Myocyte (in vitro differentiated cells): ENCODE measurements around the gene DISP3. TPM values are rescaled to one million over a fixed set of nuclear protein-coding genes. Genes with fewer than 3 reads are reported as not detected.

Source experiments
- DNase-seq: peaks from one replicate; pipeline ENCODE4 v3.0.0-alpha.2; 2012; ENCODE audit warnings: low read depth
- total RNA-seq: library from RNA; depleted of rRNA; stranded (reverse); fragments of >200 nt; gene quantifications from 2 replicates; pipeline ENCODE4 v1.2.3, GENCODE V29; 2014

Gene DISP3
- total RNA-seq, 1 donor from 2014 or later = 0.08 TPM

DNA sequence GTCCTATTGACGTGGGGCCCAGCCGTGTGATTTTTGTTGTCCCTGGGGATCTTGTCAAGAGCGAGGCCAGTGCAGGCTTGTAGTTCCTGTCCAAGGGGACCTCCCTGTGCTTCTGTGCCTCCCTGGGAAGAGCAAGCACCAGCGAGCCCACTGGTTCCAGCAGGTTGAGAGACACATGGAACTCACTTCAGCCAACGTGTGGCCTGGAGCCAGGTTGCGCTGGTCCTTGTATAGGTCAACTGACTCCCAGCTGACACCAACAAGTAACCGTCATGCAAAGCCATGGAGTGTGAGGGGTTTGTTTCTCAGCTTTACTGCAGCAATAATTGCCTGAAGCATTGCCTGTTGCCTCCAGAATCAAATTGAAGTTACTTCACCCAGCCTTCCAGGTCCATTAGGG is 63.0 kb downstream of the DISP3 start:
- DNase-seq = no peak

DNA sequence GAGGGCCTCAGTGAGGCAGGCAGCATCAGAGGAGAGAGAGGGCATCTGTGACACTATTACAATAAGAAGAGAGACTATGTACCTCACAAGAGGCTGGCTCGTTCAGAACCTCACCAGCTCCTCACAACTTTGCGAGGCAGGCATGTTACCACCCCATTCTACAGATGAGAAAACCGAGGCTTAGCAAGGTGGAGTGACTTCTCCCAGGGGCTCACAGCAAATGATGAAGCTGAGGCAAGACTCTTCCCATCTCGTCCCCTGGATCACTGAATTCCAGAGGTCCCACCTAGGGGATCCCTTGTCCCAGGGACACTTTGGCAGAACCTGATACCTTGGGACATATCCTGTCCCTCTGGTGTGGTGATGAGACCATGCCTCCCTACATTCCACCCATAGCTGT is 64.4 kb downstream of the DISP3 start:
- DNase-seq = no peak

GRCh38 chr1:11543796-11544195 is 64.8 kb downstream of the DISP3 start:
- DNase-seq = peak; percentile 86

DNA sequence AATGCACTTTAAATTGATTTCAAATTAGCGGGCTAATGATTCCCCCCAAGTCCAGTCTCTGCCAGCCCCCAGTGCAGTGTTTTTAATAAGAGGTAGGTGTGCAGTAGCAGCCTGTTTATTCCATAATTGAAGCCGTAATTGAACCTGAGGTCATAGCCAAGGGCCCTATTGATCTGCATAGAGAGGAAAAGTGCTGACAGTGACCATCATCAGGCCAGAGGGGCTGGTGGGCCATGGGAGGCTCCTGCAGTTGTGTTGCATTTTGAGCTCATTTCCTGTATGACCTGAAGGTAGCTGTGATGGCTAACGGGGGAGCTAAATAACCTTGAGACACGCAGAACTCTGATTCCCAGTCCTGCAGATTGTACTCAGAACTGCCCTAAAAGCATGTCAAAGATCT is 67.5 kb downstream of the DISP3 start:
- DNase-seq = no peak

DNA sequence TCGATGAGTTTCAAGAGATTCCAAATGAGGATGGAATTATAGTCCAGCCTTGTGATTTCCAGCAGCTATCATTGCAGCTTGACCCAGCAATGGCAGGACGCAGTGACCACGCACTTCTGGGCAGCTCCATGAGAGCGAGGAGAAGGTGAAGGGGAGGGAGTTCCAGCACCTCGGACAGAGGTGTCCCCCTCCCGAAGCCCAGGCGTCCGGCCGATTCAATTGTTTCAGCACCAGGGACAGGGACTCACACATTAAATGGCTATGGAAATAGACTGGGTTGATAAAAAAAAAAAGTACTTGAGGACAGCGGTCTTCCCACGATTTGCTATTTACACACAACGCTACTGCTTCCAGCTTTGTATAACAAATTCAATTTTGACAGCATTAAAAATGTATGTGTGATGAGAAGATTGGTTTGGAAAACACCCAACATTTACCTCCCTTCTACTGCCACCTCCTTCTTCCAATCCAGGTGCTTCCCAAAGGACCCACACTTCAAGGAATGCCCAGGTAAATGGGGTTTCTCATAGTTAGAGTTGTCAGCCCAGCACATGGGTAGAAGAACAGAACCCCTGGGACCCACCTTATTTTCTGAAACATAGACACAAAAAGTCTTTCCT is 71.8 kb downstream of the DISP3 start:
- DNase-seq = peak; percentile 91

- no peak for DNase-seq
Measured at GRCh38 chr1:11558276-11558675, 79.3 kb downstream of the DISP3 start.

DNA sequence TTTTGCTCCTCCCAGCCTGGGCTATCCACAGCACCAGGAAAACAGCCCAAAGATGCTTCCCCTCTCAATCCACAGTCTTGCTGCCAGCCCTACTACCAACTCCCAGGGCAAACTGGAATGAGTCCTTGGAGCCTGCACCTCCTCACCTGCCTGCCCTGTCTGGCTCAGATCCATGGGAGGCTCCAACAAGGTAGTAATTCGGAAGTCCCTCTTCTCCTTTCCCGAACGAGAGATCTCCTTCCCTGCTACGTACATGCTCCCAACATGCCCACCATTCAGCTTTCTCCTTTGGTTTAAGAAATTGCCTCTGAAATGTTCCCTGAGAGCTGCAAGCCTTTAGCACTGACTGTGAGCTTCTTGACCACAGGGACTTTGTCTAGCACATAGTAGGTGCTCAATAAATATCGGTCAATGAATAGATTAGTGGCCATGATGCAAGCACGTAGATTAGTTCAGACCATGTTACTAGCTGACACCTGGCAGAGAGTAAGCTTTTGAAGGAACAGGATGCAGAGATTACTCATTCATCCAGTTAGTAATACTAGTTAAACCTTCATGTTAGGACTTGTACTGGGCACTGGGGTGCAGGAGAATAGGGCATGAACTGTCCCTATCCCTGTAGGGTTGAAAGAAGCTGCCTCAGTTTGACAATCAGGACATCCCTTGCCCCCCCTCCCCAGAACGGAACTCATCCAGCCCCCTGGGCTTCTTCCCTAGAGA is 80.1 kb downstream of the DISP3 start:
- no peak for DNase-seq

DNA sequence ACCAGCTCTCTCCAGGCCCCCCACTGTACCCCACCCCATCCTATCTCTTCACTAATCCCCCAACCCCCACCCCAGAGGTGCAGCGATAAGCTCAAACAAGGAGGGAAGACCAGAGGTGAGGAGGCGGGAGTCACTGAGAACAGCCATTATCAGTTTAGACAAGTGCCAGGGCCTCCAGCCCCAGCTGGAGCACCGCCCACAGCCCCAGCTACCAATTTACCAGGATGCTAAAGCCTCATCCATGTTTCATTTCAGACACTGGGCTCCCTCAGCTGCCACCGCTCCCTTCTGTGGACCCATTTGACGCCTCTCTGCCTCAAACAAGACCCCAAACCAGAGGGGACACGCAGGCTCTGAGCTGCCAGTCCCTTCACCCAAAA is 80.6 kb downstream of the DISP3 start:
- no peak for DNase-seq

- DNase-seq = no peak
Measured at GRCh38 chr1:11560061-11560460, 81.1 kb downstream of the DISP3 start.

DNA sequence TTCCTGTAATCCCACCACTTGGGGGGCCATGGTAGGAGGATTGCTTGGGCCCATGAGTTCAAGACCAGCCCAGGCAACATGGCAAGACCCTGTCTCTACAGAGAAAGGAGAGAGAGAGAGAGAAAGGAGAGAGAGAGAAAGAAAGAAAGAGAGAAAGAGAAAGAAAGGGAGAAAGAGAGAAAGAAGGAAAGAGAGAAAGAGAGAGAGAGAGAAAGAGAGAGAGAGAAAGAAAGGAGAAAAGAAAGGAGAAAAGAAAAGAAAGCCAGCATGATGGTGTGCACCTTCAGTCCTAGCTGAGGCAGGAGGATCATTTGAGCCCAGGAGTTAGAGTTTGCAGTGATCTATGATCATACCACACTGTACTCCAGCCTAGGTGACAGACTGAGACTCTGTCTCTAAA is 82.8 kb downstream of the DISP3 start:
- no peak for DNase-seq

DNA sequence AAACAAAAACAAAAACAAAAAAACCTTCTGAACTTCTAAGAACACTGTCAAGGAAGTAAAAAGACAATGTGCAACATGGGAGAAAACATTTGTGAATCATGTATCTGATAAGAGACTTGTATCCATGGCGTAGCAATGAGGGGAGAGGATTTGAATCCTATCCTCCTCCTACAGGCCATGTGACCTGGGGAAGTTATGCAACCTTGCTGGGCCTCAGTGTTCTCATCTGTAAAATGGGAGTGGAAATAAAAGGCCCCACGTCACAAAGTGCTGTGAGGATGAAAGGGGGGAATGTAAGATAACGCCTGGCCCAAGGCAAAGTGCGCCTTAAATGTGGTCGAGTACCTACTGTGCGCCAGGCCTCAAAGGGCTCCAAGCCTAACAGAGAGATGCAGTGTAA is 83.7 kb downstream of the DISP3 start:
- DNase-seq = no peak

GRCh38 chr1:11563560-11564069 is 84.7 kb downstream of the DISP3 start:
- DNase-seq = peak; percentile 76

GRCh38 chr1:11564237-11564636 is 85.3 kb downstream of the DISP3 start:
- DNase-seq = no peak

DNA sequence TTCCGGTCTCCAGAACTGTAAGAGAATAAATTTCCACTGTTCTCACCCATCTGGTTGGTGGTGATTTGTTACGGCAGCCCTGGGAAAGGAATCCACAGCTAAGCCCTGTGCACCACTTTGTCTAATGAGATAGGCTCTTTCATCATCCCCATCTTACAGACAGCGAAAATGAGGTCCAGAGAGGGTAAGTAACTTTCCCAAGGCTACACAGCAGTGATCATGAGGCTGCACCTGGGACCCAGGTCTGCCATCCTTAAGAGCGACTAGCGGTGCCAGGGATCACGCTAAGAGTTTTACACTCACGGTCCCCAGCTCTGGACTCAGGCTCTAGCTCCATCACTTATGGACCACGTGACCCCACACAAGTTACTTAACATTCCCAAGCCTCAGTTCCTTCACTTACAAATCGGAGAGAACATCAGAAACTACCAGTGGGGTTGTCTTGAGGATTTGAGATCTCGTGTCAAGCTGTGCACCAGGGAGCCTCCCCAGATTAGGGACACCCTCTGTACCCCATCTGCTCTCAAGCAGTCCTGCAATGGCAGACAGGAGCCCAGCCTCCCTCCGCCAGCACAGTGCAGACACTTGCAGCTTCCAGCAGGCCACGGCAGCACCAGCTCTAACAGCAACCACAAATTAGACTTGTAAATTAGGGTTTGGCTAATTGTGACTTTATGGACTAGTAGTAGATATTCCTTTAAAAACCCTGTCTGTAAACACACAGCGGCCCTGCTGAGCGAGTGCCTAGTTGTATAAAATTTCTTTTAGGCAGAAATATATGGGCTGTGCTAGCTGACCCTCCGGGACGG is 87.3 kb downstream of the DISP3 start:
- no peak for DNase-seq

DNA sequence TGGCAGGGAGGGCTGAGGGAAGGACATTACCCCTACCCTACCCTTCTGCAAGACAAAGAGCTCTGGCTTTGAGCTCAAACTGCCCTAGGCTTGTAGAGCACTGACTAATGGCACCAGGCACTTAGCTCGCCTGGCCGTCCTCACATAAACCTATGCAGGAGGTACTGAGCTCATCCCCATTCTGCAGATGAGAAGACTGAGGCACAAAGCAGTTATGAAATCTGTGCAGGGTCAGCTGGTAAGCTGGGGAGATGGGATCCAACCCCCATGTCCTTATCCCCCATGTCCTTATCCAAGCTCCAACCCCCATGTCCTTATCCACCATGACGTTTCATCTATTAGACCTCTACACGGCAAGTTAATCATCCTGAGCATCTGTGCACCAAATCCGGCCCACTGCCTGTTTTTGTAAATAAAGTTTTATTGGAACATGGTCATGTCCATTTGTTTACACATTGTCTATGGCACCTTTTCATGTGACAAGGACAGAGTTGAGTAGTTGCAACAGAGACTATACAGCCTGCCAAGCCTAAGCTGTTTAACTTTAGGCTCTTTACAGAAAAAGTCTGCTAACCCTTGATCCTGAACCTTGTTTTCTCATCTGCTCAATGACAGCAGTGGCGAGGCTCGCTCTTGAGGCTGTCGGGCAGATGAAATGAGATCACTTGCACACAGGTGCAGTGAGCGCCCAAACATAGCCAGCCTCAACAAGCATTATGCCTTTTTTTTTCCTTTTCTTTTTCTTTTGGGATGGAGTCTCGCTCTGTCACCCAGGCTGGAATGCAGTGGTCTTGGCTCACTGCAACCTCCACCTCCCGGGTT is 88.5 kb downstream of the DISP3 start:
- DNase-seq = peak; percentile 46

DNA sequence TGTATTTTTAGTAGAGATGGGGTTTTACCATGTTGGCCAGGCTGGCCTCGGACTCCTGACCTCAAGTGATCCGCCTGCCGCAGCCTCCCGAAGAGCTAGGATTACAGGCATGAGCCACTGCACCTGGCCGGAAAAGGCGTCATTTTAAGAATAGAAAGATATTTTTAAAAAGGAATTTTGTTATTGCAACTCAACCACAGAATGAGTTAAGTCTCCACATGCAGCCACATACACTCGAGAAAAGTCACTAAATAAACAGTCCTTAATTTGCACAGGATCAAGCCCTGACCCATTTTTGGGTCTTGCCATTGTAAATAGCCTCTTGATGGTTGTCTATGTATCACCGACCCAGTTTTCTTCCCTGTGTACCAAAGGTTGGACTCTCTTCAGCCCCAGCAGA is 89.7 kb downstream of the DISP3 start:
- DNase-seq = peak; percentile 83

DNA sequence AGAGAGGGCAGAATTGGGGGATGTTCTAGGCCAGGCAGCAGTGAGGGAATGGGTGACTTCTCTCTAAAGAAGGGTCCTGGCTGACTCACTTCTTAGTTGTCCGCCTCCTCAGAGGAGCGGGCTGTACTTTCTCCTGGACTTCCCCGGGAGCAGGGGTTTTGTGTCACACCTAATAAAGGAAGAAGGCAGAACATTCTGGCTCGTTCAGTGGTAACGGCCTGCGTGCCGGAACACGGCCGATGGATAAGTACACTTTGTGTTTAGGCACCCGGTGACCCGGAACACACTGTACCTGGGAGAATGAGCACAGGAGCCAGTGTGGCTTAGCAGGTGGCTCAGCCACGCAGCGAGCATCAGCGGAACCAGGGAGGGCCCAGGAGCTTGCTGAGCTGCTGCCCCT is 90.6 kb downstream of the DISP3 start:
- no peak for DNase-seq

- no peak for DNase-seq
Measured at GRCh38 chr1:11569954-11570353, 91.0 kb downstream of the DISP3 start.

GRCh38 chr1:11570821-11571380 is 91.9 kb downstream of the DISP3 start:
- DNase-seq = no peak

DNA sequence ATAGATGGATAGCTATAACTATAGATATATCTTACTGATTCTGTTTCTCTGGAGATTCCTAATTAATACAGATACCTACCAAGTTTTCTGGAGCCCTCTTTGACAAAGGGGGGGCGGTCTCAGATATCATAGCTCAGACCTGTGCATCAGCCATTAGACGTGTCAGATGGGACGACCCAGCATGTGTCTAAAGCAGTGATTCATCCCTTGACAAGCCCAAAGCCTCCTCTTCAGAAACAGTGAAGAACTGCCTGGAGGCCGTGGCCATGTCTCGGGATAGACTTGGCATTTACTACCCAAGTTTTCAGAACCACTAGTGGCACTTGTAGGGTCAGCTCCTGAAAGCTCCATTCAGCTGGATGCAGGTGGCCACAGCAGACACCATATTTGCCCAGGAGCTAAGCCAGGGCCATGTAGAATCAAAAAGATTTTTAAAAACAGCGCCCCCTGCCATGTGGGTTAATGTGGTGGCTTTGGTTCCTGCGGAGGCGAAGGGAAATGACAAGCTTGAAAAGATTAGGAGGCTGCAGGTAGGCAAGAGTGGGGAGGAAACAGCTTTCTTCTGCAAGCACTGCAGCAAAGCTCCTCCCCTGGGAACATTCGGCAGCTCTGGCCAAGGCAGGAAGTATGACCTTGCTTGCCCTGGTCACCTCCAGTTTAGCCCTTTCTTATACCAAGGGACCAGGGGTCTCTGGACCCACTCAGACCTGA is 93.1 kb downstream of the DISP3 start:
- peak; percentile 20 for DNase-seq
